GM21515 (cell line): ENCODE results near the gene GABRA5.

Source experiments
- ATAC-seq: cut with Tn5 transposase; IDR thresholded peaks from one replicate; pipeline ENCODE4 v1.9.1; 2021; ENCODE audit not compliant: unreplicated experiment

Gene GABRA5

GRCh38 chr15:26921433-26921832 is 54.6 kb downstream of the GABRA5 start:
- ATAC-seq, result no peak

GRCh38 chr15:26926081-26926480 is 59.2 kb downstream of the GABRA5 start:
- no peak for ATAC-seq

- no peak for ATAC-seq
These were observed 61.2 kb downstream of the GABRA5 start for GRCh38 chr15:26928051-26928450.

- ATAC-seq, result no peak
These were observed 62.7 kb downstream of the GABRA5 start for GRCh38 chr15:26929588-26929987.

- no peak for ATAC-seq
These were observed 68.0 kb downstream of the GABRA5 start for GRCh38 chr15:26934848-26935247.

GRCh38 chr15:26935322-26935721 is 68.5 kb downstream of the GABRA5 start:
- ATAC-seq, result no peak

GRCh38 chr15:26936502-26936901 is 69.6 kb downstream of the GABRA5 start:
- no peak for ATAC-seq

GRCh38 chr15:26937134-26937533 is 70.3 kb downstream of the GABRA5 start:
- no peak for ATAC-seq

- no peak for ATAC-seq
These were observed 72.5 kb downstream of the GABRA5 start for GRCh38 chr15:26939398-26939797.

- no peak for ATAC-seq
These were observed 74.6 kb downstream of the GABRA5 start for GRCh38 chr15:26941489-26941888.

- ATAC-seq, result no peak
These were observed 77.0 kb downstream of the GABRA5 start for GRCh38 chr15:26943866-26944265.

- ATAC-seq, result no peak
These were observed 78.2 kb downstream of the GABRA5 start for GRCh38 chr15:26945046-26945445.

GRCh38 chr15:26950001-26950400 is 83.1 kb downstream of the GABRA5 start:
- no peak for ATAC-seq

GRCh38 chr15:26954403-26954802 is 87.5 kb downstream of the GABRA5 start:
- no peak for ATAC-seq

GRCh38 chr15:26967719-26968269 is 100.9 kb downstream of the GABRA5 start:
- ATAC-seq, result no peak

GRCh38 chr15:26968806-26969205 is 101.9 kb downstream of the GABRA5 start:
- ATAC-seq, result no peak

GRCh38 chr15:26970712-26971210 is 103.9 kb downstream of the GABRA5 start, which contains the start of gene GABRG3:
GABRG3 (plus strand) TSS chr15:26971181.
- no peak for ATAC-seq

GRCh38 chr15:26971271-26972018 is 104.6 kb downstream of the GABRA5 start:
- ATAC-seq, result no peak

GRCh38 chr15:26972636-26973035 is 105.8 kb downstream of the GABRA5 start:
- ATAC-seq, result no peak

GRCh38 chr15:26974120-26974780 is 107.4 kb downstream of the GABRA5 start:
- ATAC-seq, result no peak

GRCh38 chr15:26981492-26981891 is 114.6 kb downstream of the GABRA5 start:
- no peak for ATAC-seq

GRCh38 chr15:26983822-26984221 is 117.0 kb downstream of the GABRA5 start:
- ATAC-seq, result no peak
